Neural cell (in vitro differentiated cells): ENCODE results near the gene GNG4. TPM values are rescaled to one million over a fixed set of nuclear protein-coding genes. Genes with fewer than 3 reads are reported as not detected.

Experiments used
- H2AFZ ChIP-seq: fragments of 200-600, 300-800 bp; sonication (generic), shearing (Covaris generic); 2 replicates; pipeline ENCODE4 v1.6.0; 2014; ENCODE audit warnings: low read depth, mild to moderate bottlenecking, antibody characterized with exemption, low read length, moderate library complexity
- H3F3A ChIP-seq: fragments of 200-600 bp; shearing (Covaris generic); 2 replicates; pipeline ENCODE4 v1.6.1; 2016; ENCODE audit warnings: mild to moderate bottlenecking, moderate library complexity, mixed read lengths, antibody characterized with exemption, low read length; ENCODE audit not compliant: insufficient read depth, poor library complexity, severe bottlenecking
- H3K27ac ChIP-seq: fragments of 200-600, 300-800 bp; sonication (generic), shearing (Covaris generic); 2 replicates; pipeline ENCODE4 v1.5.1; 2014; ENCODE audit warnings: mild to moderate bottlenecking, low read length, moderate library complexity
- H3K27me3 ChIP-seq: fragments of 300-800, 200-600 bp; sonication (generic), shearing (Covaris generic); 2 replicates; pipeline ENCODE4 v1.6.0; 2014; ENCODE audit warnings: mild to moderate bottlenecking, low read depth, low read length, moderate library complexity; ENCODE audit not compliant: insufficient read depth
- H3K36me3 ChIP-seq: fragments of 300-800, 200-600 bp; sonication (generic), shearing (Covaris generic); 2 replicates; pipeline ENCODE4 v1.5.1; 2014; ENCODE audit warnings: mild to moderate bottlenecking, antibody characterized with exemption, low read length, moderate library complexity; ENCODE audit not compliant: insufficient read depth
- H3K4me2 ChIP-seq: fragments of 300-800, 200-600 bp; sonication (generic), shearing (Covaris generic); 2 replicates; pipeline ENCODE4 v1.6.0; 2014; ENCODE audit warnings: mild to moderate bottlenecking, low read length
- H3K4me3 ChIP-seq: fragments of 300-800, 200-600 bp; sonication (generic), shearing (Covaris generic); 2 replicates; pipeline ENCODE4 v1.5.1; 2014; ENCODE audit warnings: mild to moderate bottlenecking, low read length, moderate library complexity
- H3K79me2 ChIP-seq: fragments of 200-600 bp; shearing (Covaris generic); replicated peaks from 2 replicates; pipeline ENCODE4 v1.6.0; 2014; ENCODE audit warnings: mild to moderate bottlenecking, low read length, moderate library complexity; ENCODE audit not compliant: insufficient read depth
- H3K9ac ChIP-seq: fragments of 300-800, 200-600 bp; sonication (generic), shearing (Covaris generic); 2 replicates; pipeline ENCODE4 v1.6.1; 2016; ENCODE audit warnings: mild to moderate bottlenecking, low read length, mixed read lengths
- H3K9me2 ChIP-seq: fragments of 200-600 bp; shearing (Covaris generic); 2 replicates; pipeline ENCODE4 v1.6.1; 2016; ENCODE audit warnings: mild to moderate bottlenecking, low read length, mixed read lengths; ENCODE audit not compliant: insufficient read depth
- H3K9me3 ChIP-seq: fragments of 200-600, 300-800 bp; sonication (generic), shearing (Covaris generic); 2 replicates; pipeline ENCODE4 v1.6.1; 2016; ENCODE audit warnings: mild to moderate bottlenecking, mixed run types, low read length, moderate library complexity, mixed read lengths
- H4K20me1 ChIP-seq: fragments of 200-600 bp; shearing (Covaris generic); 2 replicates; pipeline ENCODE4 v1.6.1; 2016; ENCODE audit warnings: mild to moderate bottlenecking, mixed run types; ENCODE audit not compliant: insufficient read depth
- CTCF ChIP-seq: fragments of 450-650 bp; IDR thresholded peaks from 2 replicates; pipeline ENCODE4 v1.5.1; 2014; ENCODE audit warnings: antibody characterized with exemption, mild to moderate bottlenecking, moderate library complexity; ENCODE audit not compliant: poor library complexity, severe bottlenecking
- EP300 ChIP-seq: fragments of 450-650 bp; conservative IDR thresholded peaks from 2 replicates; pipeline ENCODE4 v1.6.1; 2014; ENCODE audit warnings: antibody characterized with exemption, mild to moderate bottlenecking, moderate library complexity; ENCODE audit not compliant: poor library complexity, severe bottlenecking
- EZH2 ChIP-seq: fragments of 200-600, 300-800 bp; shearing (Covaris generic), sonication (generic); IDR thresholded peaks from 2 replicates; pipeline ENCODE4 v1.6.1; 2014; ENCODE audit warnings: antibody characterized with exemption, low read length, borderline replicate concordance, mild to moderate bottlenecking; ENCODE audit not compliant: insufficient read depth, poor library complexity, severe bottlenecking
- MXI1 ChIP-seq: fragments of 450-650 bp; conservative IDR thresholded peaks from 2 replicates; pipeline ENCODE4 v1.6.1; 2014; ENCODE audit warnings: antibody characterized with exemption, mild to moderate bottlenecking; ENCODE audit not compliant: poor library complexity, severe bottlenecking
- POLR2AphosphoS5 ChIP-seq: IDR thresholded peaks from 2 replicates; pipeline ENCODE4 v1.6.1; 2012
- RAD21 ChIP-seq: fragments of 450-650 bp; conservative IDR thresholded peaks from 2 replicates; pipeline ENCODE4 v1.6.1; 2014; ENCODE audit warnings: antibody characterized with exemption, mild to moderate bottlenecking, moderate library complexity
- SMC3 ChIP-seq: fragments of 450-650 bp; conservative IDR thresholded peaks from 2 replicates; pipeline ENCODE4 v1.6.1; 2014; ENCODE audit warnings: antibody characterized with exemption, mild to moderate bottlenecking, moderate library complexity; ENCODE audit not compliant: poor library complexity
- TAF1 ChIP-seq: IDR thresholded peaks from 2 replicates; pipeline ENCODE4 v1.6.1; 2012; ENCODE audit warnings: low read depth
- polyA minus RNA-seq: library from RNA; depleted of rRNA, polyadenylated mRNA; stranded (reverse); fragments of >200 nt; gene quantifications from 2 replicates; pipeline ENCODE4 v1.2.3, GENCODE V29; 2014
- polyA plus RNA-seq: library from polyadenylated mRNA; depleted of rRNA; stranded (reverse); fragments of >200 nt; gene quantifications from 2 replicates; pipeline ENCODE4 v1.2.3, GENCODE V29; 2014

The GNG4 gene
- 57.6 and 63.2 TPM in 2 replicates for polyA plus RNA-seq
- 82.0 and 96.2 TPM in 2 replicates for polyA minus RNA-seq

GRCh38 chr1:235649368-235650163, at the start of gene GNG4:
GNG4 (minus strand) TSS chr1:235649784; CDS start chr1:235583838, 65,946 bp downstream.
- Histone ChIP-seq H2AFZ (peak within 1 kb of the TSS; percentile 57), H3K9ac (peak within 1 kb of the TSS; percentile 96)

GRCh38 chr1:235697508-235697907, 47.9 kb upstream of the GNG4 start:
- H3K9me2 ChIP-seq = no peaks in the 10 kb centered on the region
- no peaks in the 10 kb centered on the region for H3K9me3 ChIP-seq
- H4K20me1 ChIP-seq = no peaks in the 10 kb centered on the region
- peaks cover 11% of the 10 kb centered on the region for H3K36me3 ChIP-seq
- no peak for TF ChIP-seq EZH2
- no peak for TF ChIP-seq TAF1
- TF ChIP-seq RAD21 = no peak
- no peak for TF ChIP-seq POLR2AphosphoS5
- TF ChIP-seq MXI1 = no peak
- no peak for TF ChIP-seq SMC3
- TF ChIP-seq EP300 = no peak
- H3K4me3 ChIP-seq = no peak overlapping the region
- no peak overlapping the region for H3K27ac ChIP-seq
- no peaks in the 10 kb centered on the region for H3F3A ChIP-seq
- no peak overlapping the region for H3K9ac ChIP-seq
- no peak overlapping the region for H2AFZ ChIP-seq
- H3K4me2 ChIP-seq = no peak overlapping the region
- H3K79me2 ChIP-seq = no peaks in the 10 kb centered on the region
- no peaks in the 10 kb centered on the region for H3K27me3 ChIP-seq

More at GRCh38 chr1:235649368-235650163, at the start of gene GNG4:
- H3K9me2 ChIP-seq = no peaks in the 10 kb centered on the region
- peaks cover 42% of the 10 kb centered on the region for H3K79me2 ChIP-seq
- TF ChIP-seq MXI1 (peak; percentile 73), RAD21 (no peak), EP300 (peak; percentile 42), TAF1 (peak; percentile 24), POLR2AphosphoS5 (peak; percentile 91), CTCF (no peak)
- H3K27ac ChIP-seq = peak within 1 kb of the TSS; percentile 80
- no peaks in the 10 kb centered on the region for H3K9me3 ChIP-seq
- H3K27me3 ChIP-seq = peaks cover 12% of the 10 kb centered on the region
- H4K20me1 ChIP-seq = no peaks in the 10 kb centered on the region
- H3F3A ChIP-seq = no peaks in the 10 kb centered on the region
- no peaks in the 10 kb centered on the region for H3K36me3 ChIP-seq
- H3K4me3 ChIP-seq = peak within 1 kb of the TSS; percentile 99
- H3K4me2 ChIP-seq = peak within 1 kb of the TSS; percentile 89

- Histone ChIP-seq H3K4me2 (no peak overlapping the region), H3K4me3 (no peak overlapping the region), H3K79me2 (no peaks in the 10 kb centered on the region), H3K27ac (no peak overlapping the region), H3K27me3 (no peaks in the 10 kb centered on the region), H3F3A (no peaks in the 10 kb centered on the region), H2AFZ (no peak overlapping the region), H3K9ac (no peak overlapping the region), H4K20me1 (no peaks in the 10 kb centered on the region), H3K9me2 (no peaks in the 10 kb centered on the region), H3K9me3 (no peaks in the 10 kb centered on the region), H3K36me3 (no peaks in the 10 kb centered on the region)
- no peak for TF ChIP-seq SMC3
- TF ChIP-seq MXI1 = no peak
- no peak for TF ChIP-seq EP300
- TF ChIP-seq CTCF = no peak
- no peak for TF ChIP-seq POLR2AphosphoS5
Observed at GRCh38 chr1:235689356-235689755, 39.8 kb upstream of the GNG4 start.
